ENCODE results near the gene ERBB4. TPM values are rescaled to one million over a fixed set of nuclear protein-coding genes. Genes with fewer than 3 reads are reported as not detected.

ERBB4 gene
- total and polyA plus RNA-seq, 9 donors: 0.08 to 22.3 (median 1.2) TPM

DNA sequence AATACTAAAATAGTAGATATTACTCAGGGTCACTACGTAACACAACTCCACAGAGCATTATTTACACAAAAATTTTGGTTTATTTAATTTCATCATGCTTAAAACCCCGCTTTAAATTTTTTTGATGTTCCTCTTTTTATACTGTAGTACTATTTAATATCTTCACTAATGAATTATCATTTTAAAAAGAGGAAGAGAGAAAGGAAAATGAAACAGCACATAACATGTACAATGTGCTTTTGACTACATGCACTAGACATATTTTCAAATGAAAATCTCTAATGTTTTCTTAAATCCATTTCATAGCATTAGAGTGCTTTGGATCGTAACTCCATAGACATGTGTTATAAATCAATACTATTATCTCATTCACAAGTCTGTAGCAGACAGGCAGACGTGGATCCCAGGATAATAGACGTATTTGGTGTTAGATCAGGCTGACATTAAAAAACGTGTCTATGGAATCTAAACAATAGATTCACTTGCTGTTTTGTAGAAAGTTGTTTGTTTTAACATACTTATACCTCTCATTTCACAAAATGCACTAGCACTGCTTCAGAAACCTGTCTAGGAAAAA is 1085.2 kb downstream of the ERBB4 start:
- Histone ChIP-seq H3K9me3 (no peaks in the 10 kb centered on the region), H3K4me3 (no peak overlapping the region), H3K27ac (no peak overlapping the region), H3K36me3 (no peaks in the 10 kb centered on the region), H3K4me1 (ENCODE audit: insufficient read depth) (no peaks in the 10 kb centered on the region), H3K27me3 (no peaks in the 10 kb centered on the region)
- WGBS, 3 donors: 31 to 43% (median 35%) methylated on average over 6 of the region's 6 CpGs
- no peak for DNase-seq
- intact Hi-C loops (cut with DNase I): no loop called here
- TF ChIP-seq, protein P1, sequence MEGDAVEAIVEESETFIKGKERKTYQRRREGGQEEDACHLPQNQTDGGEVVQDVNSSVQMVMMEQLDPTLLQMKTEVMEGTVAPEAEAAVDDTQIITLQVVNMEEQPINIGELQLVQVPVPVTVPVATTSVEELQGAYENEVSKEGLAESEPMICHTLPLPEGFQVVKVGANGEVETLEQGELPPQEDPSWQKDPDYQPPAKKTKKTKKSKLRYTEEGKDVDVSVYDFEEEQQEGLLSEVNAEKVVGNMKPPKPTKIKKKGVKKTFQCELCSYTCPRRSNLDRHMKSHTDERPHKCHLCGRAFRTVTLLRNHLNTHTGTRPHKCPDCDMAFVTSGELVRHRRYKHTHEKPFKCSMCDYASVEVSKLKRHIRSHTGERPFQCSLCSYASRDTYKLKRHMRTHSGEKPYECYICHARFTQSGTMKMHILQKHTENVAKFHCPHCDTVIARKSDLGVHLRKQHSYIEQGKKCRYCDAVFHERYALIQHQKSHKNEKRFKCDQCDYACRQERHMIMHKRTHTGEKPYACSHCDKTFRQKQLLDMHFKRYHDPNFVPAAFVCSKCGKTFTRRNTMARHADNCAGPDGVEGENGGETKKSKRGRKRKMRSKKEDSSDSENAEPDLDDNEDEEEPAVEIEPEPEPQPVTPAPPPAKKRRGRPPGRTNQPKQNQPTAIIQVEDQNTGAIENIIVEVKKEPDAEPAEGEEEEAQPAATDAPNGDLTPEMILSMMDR (IDR thresholded peaks at IDR 0.05): no peak
- TF ChIP-seq EP300 (IDR thresholded peaks at IDR 0.05): no peak
- TF ChIP-seq POLR2A (IDR thresholded peaks at IDR 0.05): no peak

DNA sequence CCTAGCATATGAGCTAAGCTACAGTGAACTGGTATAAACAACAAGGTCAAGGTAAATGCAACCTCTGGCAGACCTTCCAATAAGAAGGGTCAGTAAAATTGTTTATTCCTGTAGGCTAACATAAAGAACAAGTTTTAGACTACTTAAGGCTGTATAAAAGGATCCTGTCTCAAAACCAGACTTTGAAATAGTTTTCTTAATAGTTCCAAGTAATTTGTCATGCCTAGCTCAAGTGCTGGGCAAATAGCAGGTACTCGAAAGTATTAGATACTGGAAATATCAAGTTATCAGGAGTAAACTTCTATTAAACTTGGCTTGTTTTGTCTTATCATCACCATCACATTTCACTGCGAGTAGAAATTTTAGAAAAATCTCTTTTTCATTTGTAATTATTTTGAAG is 1087.0 kb downstream of the ERBB4 start:
- WGBS, 3 donors: 80 to 89% (median 86%) methylated on average over 2 of the region's 2 CpGs
- DNase-seq: no peak
- intact Hi-C loops (cut with DNase I): no loop called here

DNA sequence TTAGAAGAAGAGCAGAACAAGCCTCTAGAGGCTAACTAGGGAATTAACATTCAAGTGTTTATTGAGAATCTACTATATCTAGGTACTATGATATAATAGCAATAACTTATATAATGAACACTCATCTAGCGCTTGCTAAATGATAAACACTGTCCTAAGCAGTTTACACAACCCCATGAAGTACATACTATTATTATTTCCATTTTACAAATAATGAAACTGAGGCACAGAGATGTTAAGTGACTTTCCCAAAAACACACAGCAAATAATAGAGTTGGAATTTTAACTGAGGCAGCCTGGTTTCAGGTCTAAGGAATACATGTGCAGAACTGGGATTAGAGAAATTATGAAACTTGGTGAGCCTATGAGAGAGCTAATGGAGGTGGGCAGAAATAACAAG is 1088.8 kb downstream of the ERBB4 start:
- Histone ChIP-seq H3K9me3 (no peaks in the 10 kb centered on the region), H3K36me3 (no peaks in the 10 kb centered on the region), H3K27me3 (no peaks in the 10 kb centered on the region), H3K27ac (no peak overlapping the region), H3K4me3 (no peak overlapping the region), H3K4me1 (ENCODE audit: insufficient read depth) (no peaks in the 10 kb centered on the region)
- intact Hi-C loops (cut with DNase I): no loop called here
- TF ChIP-seq, protein P1 (IDR thresholded peaks at IDR 0.05): no peak
- TF ChIP-seq POLR2A (IDR thresholded peaks at IDR 0.05) (no peak), EP300 (IDR thresholded peaks at IDR 0.05) (no peak)
- DNase-seq: no peak
- 96 to 98% (median 98%) methylated on average over 1 of the region's 1 CpG for WGBS, 3 donors

More for the DNA sequence above, 1087.0 kb downstream of the ERBB4 start:
- Histone ChIP-seq H3K36me3 (no peaks in the 10 kb centered on the region), H3K9me3 (no peaks in the 10 kb centered on the region), H3K27me3 (no peaks in the 10 kb centered on the region), H3K4me3 (no peak overlapping the region), H3K27ac (no peak overlapping the region), H3K4me1 (ENCODE audit: insufficient read depth) (no peaks in the 10 kb centered on the region)
- TF ChIP-seq EP300 (IDR thresholded peaks at IDR 0.05) (no peak), POLR2A (IDR thresholded peaks at IDR 0.05) (no peak)
- TF ChIP-seq, protein P1 (IDR thresholded peaks at IDR 0.05): no peak

DNA sequence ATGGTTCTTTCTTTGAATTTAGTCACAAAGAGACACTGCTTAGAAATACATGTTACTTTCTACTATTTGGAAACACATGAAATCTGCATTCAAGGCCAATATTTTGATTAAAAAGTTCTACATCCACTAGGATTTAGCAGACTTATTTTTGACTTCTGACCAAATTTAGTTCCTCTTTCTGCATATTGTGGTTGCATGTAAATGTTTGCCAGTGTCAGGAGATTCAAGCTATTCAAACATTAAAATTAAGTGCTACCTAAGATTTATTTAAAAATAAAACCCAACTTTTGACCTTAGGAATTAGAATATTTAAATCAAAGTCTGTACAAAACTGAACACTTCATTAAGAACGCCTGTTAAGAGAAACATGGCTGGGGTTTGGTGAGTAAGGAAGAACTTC is 1091.1 kb downstream of the ERBB4 start:
- H3K27ac ChIP-seq: no peak overlapping the region
- H3K4me3 ChIP-seq: no peak overlapping the region
- DNase-seq: no peak
- TF ChIP-seq POLR2A (IDR thresholded peaks at IDR 0.05) (no peak), EP300 (IDR thresholded peaks at IDR 0.05) (no peak)
- TF ChIP-seq, protein P1 (IDR thresholded peaks at IDR 0.05): no peak
- intact Hi-C loops (cut with DNase I): no loop called here
- H3K4me1 ChIP-seq (ENCODE audit: insufficient read depth): no peaks in the 10 kb centered on the region
- no peaks in the 10 kb centered on the region for H3K9me3 ChIP-seq
- no peaks in the 10 kb centered on the region for H3K27me3 ChIP-seq
- WGBS, 3 donors: 72 to 84% (median 76%) methylated on average over 1 of the region's 1 CpG
- no peaks in the 10 kb centered on the region for H3K36me3 ChIP-seq

Measured in ovary (tissue), 9 donors.